Peyer's patch (tissue), 4 donors: ENCODE results near the gene SYNRG.

Experiments
- CTCF ChIP-seq, 6 experiments: fragments of 450-650 bp in 4 of 6; fragments of 200-600 bp in 2 of 6; sonication (generic) in 1 of 6; IDR thresholded peaks; one replicate each; pipeline ENCODE4 v1.5.1; 2017 to 2019; ENCODE audit warnings: antibody characterized with exemption in 6 of 6, mild to moderate bottlenecking in 3 of 6, moderate library complexity in 1 of 6
- POLR2A ChIP-seq, 2 donors: fragments of 450-650 bp; IDR thresholded peaks; one replicate each; pipeline ENCODE4 v1.5.1; 2017; ENCODE audit warnings: antibody characterized with exemption in 2 of 2, mild to moderate bottlenecking in 2 of 2, moderate library complexity in 2 of 2

- TF ChIP-seq CTCF (IDR thresholded peaks at IDR 0.05) (no peak), POLR2A (IDR thresholded peaks at IDR 0.05) (no peak)
These were observed 4.1 kb downstream of the SYNRG start for GRCh38 chr17:37605081-37605480.
